SK-N-SH (cell line): ENCODE results near the gene NLGN1. TPM values are rescaled to one million over a fixed set of nuclear protein-coding genes. Genes with fewer than 3 reads are reported as not detected.

Source experiments
- CTCF ChIA-PET: fragments of 300-600, 350-600 bp; formaldehyde crosslinking; extraction: SDS; loops from one replicate; lab custom pipeline; 2021; lab: Yijun Ruan, JAX
- POLR2A ChIA-PET: fragments of 350-600 bp; sonication (Branson Sonifier 250); formaldehyde crosslinking; extraction: SDS; loops from one replicate; lab custom pipeline; 2020; ENCODE audit warnings: antibody characterized with exemption, inconsistent platforms; lab: Yijun Ruan, JAX
- DNase-seq: peaks from one replicate; pipeline ENCODE4 v3.0.0; 2012
- H2AFZ ChIP-seq: fragments of 200-600 bp; sonication (generic); 2 replicates; pipeline ENCODE4 v1.8.1; 2016; ENCODE audit warnings: antibody characterized with exemption, mild to moderate bottlenecking, low read depth
- H3F3A ChIP-seq: fragments of 200-600 bp; sonication (generic); replicated peaks from 2 replicates; pipeline ENCODE3; 2016; ENCODE audit warnings: antibody characterized with exemption, mild to moderate bottlenecking; ENCODE audit not compliant: insufficient read depth
- H3K27ac ChIP-seq, 2 experiments: fragments of 200-500 bp in 1 of 2; fragments of 200-600 bp in 1 of 2; sonication (Bioruptor generic) in 1 of 2; sonication (generic), shearing (Covaris generic) in 1 of 2; 2 replicates each; pipeline versions ENCODE4 v1.5.1 to v1.6.1; 2014 to 2016; ENCODE audit warnings: low read depth in 2 of 2, inconsistent platforms in 1 of 2, low read length in 1 of 2, mild to moderate bottlenecking in 1 of 2, mixed read lengths in 1 of 2
- H3K27me3 ChIP-seq: fragments of 200-600 bp; sonication (generic), shearing (Covaris generic); 2 replicates; pipeline ENCODE4 v1.6.1; 2016; ENCODE audit warnings: mixed run types; ENCODE audit not compliant: insufficient read depth
- H3K36me3 ChIP-seq, 2 experiments: fragments of 200-500 bp in 1 of 2; fragments of 200-600 bp in 1 of 2; sonication (Bioruptor generic) in 1 of 2; sonication (generic) in 1 of 2; replicated peaks in 1 of 2; 2 replicates each; pipeline versions ENCODE3 to v1.5.1; 2014 to 2016; ENCODE audit warnings: low read length in 1 of 2, mild to moderate bottlenecking in 1 of 2; ENCODE audit not compliant: insufficient read depth in 2 of 2, control insufficient read depth in 1 of 2
- H3K4me1 ChIP-seq, 2 experiments: fragments of 200-500 bp in 1 of 2; fragments of 200-600 bp in 1 of 2; sonication (Bioruptor generic) in 1 of 2; sonication (generic), shearing (Covaris generic) in 1 of 2; 2 replicates each; pipeline versions ENCODE4 v1.5.1 to v1.6.1; 2014 to 2016; ENCODE audit warnings: low read depth in 1 of 2, low read length in 1 of 2, mixed run types in 1 of 2; ENCODE audit not compliant: insufficient read depth in 2 of 2, control insufficient read depth in 1 of 2
- H3K4me2 ChIP-seq: fragments of 200-600 bp; sonication (generic), shearing (Covaris generic); 2 replicates; pipeline ENCODE4 v1.6.1; 2017; ENCODE audit warnings: mixed run types
- H3K4me3 ChIP-seq, 2 experiments: fragments of 200-500 bp in 1 of 2; fragments of 200-600 bp in 1 of 2; sonication (Bioruptor generic) in 1 of 2; sonication (generic), shearing (Covaris generic) in 1 of 2; 2 replicates each; pipeline versions ENCODE4 v1.5.1 to v1.8.1; 2014 to 2016; ENCODE audit warnings: low read depth in 2 of 2, inconsistent platforms in 1 of 2, low read length in 1 of 2, mild to moderate bottlenecking in 1 of 2, mixed read lengths in 1 of 2, moderate library complexity in 1 of 2
- H3K79me2 ChIP-seq: fragments of 200-600 bp; sonication (generic); 2 replicates; pipeline ENCODE4 v1.8.1; 2017; ENCODE audit warnings: mild to moderate bottlenecking; ENCODE audit not compliant: insufficient read depth
- H3K9ac ChIP-seq: fragments of 200-600 bp; sonication (generic); 2 replicates; pipeline ENCODE4 v1.6.1; 2017; ENCODE audit warnings: mixed run types
- H3K9me2 ChIP-seq: fragments of 200-600 bp; sonication (generic); 2 replicates; pipeline ENCODE4 v1.6.1; 2017; ENCODE audit warnings: mixed run types
- H3K9me3 ChIP-seq: fragments of 200-600 bp; sonication (generic); 2 replicates; pipeline ENCODE4 v1.6.1; 2017; ENCODE audit warnings: mixed run types, mild to moderate bottlenecking, moderate library complexity
- H4K20me1 ChIP-seq: fragments of 200-600 bp; sonication (generic); 2 replicates; pipeline ENCODE4 v1.6.1; 2017; ENCODE audit warnings: mild to moderate bottlenecking, mixed run types; ENCODE audit not compliant: insufficient read depth
- CTCF ChIP-seq: fragments of 200-600 bp; sonication (generic); IDR thresholded peaks from 2 replicates; pipeline ENCODE4 v1.6.1; 2017; ENCODE audit warnings: antibody characterized with exemption, mild to moderate bottlenecking, moderate library complexity
- FOXJ3 ChIP-seq: sonication (generic); formaldehyde crosslinking; IDR thresholded peaks from 2 replicates; pipeline ENCODE4 v1.5.1; 2020; ENCODE audit warnings: mild to moderate bottlenecking, missing genetic modification reagents
- GABPA ChIP-seq: IDR thresholded peaks from 2 replicates; pipeline ENCODE4 v1.4.0; 2012; ENCODE audit warnings: low read depth, mild to moderate bottlenecking
- GATA2 ChIP-seq: sonication (generic); formaldehyde crosslinking; IDR thresholded peaks from 2 replicates; pipeline ENCODE4 v1.5.0; 2020; ENCODE audit warnings: mild to moderate bottlenecking, missing genetic modification reagents
- JUND ChIP-seq: IDR thresholded peaks from 2 replicates; pipeline ENCODE4 v1.4.0; 2012
- MEF2A ChIP-seq: IDR thresholded peaks from 2 replicates; pipeline ENCODE4 v1.4.0; 2012; ENCODE audit warnings: low read depth, borderline replicate concordance
- NFIC ChIP-seq: IDR thresholded peaks from 2 replicates; pipeline ENCODE4 v1.4.0; 2012; ENCODE audit warnings: borderline replicate concordance
- POLR2AphosphoS5 ChIP-seq: IDR thresholded peaks from 2 replicates; pipeline ENCODE4 v1.6.1; 2012; ENCODE audit warnings: low read depth, low read length
- RAD21 ChIP-seq: IDR thresholded peaks from 2 replicates; pipeline ENCODE4 v1.6.1; 2012; ENCODE audit warnings: mild to moderate bottlenecking, low read length
- RCOR1 ChIP-seq: fragments of 150-350 bp; IDR thresholded peaks from 2 replicates; pipeline ENCODE4 v1.6.1; 2017; ENCODE audit warnings: antibody characterized with exemption, low read length
- REST ChIP-seq: IDR thresholded peaks from 2 replicates; pipeline ENCODE4 v1.6.1; 2012; ENCODE audit warnings: mild to moderate bottlenecking, low read depth, low read length, moderate library complexity
- SIN3A ChIP-seq: IDR thresholded peaks from 2 replicates; pipeline ENCODE4 v1.6.1; 2012; ENCODE audit warnings: low read depth, mild to moderate bottlenecking, low read length, moderate library complexity, borderline replicate concordance
- TAF1 ChIP-seq: IDR thresholded peaks from 2 replicates; pipeline ENCODE4 v1.6.1; 2012; ENCODE audit warnings: low read depth, mild to moderate bottlenecking, low read length, moderate library complexity, borderline replicate concordance
- TCF12 ChIP-seq: IDR thresholded peaks from 2 replicates; pipeline ENCODE4 v1.4.0; 2012
- TEAD4 ChIP-seq: IDR thresholded peaks from 2 replicates; pipeline ENCODE4 v1.4.0; 2012; ENCODE audit warnings: mild to moderate bottlenecking, borderline replicate concordance; ENCODE audit not compliant: insufficient read depth
- YY1 ChIP-seq: IDR thresholded peaks from 2 replicates; pipeline ENCODE4 v1.4.0; 2012; ENCODE audit warnings: low read depth, mild to moderate bottlenecking
- ZBTB33 ChIP-seq: IDR thresholded peaks from 2 replicates; pipeline ENCODE4 v1.4.0; 2012; ENCODE audit warnings: low read depth, borderline replicate concordance
- WGBS: methylation state at CpG from one replicate; pipeline ENCODE4 v1.1.6; 2017; ENCODE audit warnings: low lambda C conversion rate; 5-methylcytosine and 5-hydroxymethylcytosine counted together
- polyA plus RNA-seq, 3 experiments: library from polyadenylated mRNA; depleted of rRNA; stranded (reverse); fragments of >200 nt; gene quantifications; 2 replicates each; pipeline ENCODE4 v1.2.3, GENCODE V29; 2012
- TF ChIP-seq, protein P1 (sequence below): IDR thresholded peaks from 2 replicates; pipeline ENCODE4; 2012
- TF ChIP-seq, protein P2 (sequence below): IDR thresholded peaks from 2 replicates; pipeline ENCODE4 v1.4.0; 2012; ENCODE audit warnings: low read depth
- TF ChIP-seq, protein P3 (sequence below): IDR thresholded peaks from 2 replicates; pipeline ENCODE4 v1.4.0; 2012; ENCODE audit warnings: low read depth, borderline replicate concordance

NLGN1 gene
- polyA plus RNA-seq, 1 of the 3 experiments (the other 2 are of a cell fraction) = 1.5 TPM

GRCh38 chr3:174317005-174317404 is 919.5 kb downstream of the NLGN1 start:
- Histone ChIP-seq H3K27ac (no peak overlapping the region), H3K4me2 (no peak overlapping the region), H3K9me3 (peaks cover 18% of the 10 kb centered on the region), H3K4me3 (no peak overlapping the region), H3K36me3 (peaks cover 0 to 6% of the 10 kb centered on the region in 2 experiments), H2AFZ (no peak overlapping the region), H3K9me2 (no peaks in the 10 kb centered on the region), H3K27me3 (no peaks in the 10 kb centered on the region), H3F3A (no peaks in the 10 kb centered on the region), H3K4me1 (no peaks in the 10 kb centered on the region), H3K9ac (no peak overlapping the region), H3K79me2 (no peaks in the 10 kb centered on the region), H4K20me1 (no peaks in the 10 kb centered on the region)
- 90% methylated on average over 1 of the region's 1 CpG for WGBS
- TF ChIP-seq GABPA = no peak
- TF ChIP-seq, protein P1, sequence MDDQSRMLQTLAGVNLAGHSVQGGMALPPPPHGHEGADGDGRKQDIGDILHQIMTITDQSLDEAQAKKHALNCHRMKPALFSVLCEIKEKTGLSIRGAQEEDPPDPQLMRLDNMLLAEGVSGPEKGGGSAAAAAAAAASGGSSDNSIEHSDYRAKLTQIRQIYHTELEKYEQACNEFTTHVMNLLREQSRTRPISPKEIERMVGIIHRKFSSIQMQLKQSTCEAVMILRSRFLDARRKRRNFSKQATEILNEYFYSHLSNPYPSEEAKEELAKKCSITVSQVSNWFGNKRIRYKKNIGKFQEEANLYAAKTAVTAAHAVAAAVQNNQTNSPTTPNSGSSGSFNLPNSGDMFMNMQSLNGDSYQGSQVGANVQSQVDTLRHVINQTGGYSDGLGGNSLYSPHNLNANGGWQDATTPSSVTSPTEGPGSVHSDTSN = no peak
- no peak for TF ChIP-seq MEF2A
- no peak for TF ChIP-seq GATA2
- no peak for TF ChIP-seq YY1
- TF ChIP-seq, protein P2, sequence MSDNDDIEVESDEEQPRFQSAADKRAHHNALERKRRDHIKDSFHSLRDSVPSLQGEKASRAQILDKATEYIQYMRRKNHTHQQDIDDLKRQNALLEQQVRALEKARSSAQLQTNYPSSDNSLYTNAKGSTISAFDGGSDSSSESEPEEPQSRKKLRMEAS = no peak
- TF ChIP-seq REST = no peak
- TF ChIP-seq TCF12 = no peak
- no peak for TF ChIP-seq SIN3A
- TF ChIP-seq, protein P3, sequence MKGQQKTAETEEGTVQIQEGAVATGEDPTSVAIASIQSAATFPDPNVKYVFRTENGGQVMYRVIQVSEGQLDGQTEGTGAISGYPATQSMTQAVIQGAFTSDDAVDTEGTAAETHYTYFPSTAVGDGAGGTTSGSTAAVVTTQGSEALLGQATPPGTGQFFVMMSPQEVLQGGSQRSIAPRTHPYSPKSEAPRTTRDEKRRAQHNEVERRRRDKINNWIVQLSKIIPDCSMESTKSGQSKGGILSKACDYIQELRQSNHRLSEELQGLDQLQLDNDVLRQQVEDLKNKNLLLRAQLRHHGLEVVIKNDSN = no peak
- no peak for TF ChIP-seq POLR2AphosphoS5
- TF ChIP-seq RAD21 = no peak
- TF ChIP-seq RCOR1 = no peak
- ChIA-PET CTCF (no interaction called here), POLR2A (no interaction called here)
- no peak for DNase-seq

DNA sequence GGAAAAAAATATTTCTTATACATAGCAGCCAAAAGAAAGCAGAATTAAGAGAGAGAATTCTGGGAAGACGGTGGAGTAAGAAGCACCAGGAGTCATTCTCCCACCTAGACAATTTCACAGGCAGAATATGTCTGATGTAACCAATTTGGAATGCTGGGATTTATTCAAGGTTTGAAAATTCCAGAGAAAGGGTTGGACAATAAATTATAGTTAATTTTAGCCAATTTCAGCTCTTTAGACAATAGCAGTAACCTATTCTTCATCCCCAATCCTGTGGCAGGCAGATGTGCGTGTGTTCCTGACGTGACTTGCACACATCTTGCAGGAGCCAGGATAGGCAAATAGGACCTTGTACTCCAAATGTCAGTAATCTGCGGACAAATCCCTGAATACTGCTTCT is 920.6 kb downstream of the NLGN1 start:
- H3K9ac ChIP-seq = no peak overlapping the region
- no peak overlapping the region for H3K4me2 ChIP-seq
- H3K4me1 ChIP-seq = no peaks in the 10 kb centered on the region
- no peaks in the 10 kb centered on the region for H3F3A ChIP-seq
- no peak overlapping the region for H3K4me3 ChIP-seq
- H3K9me3 ChIP-seq = peaks cover 18% of the 10 kb centered on the region
- ChIA-PET POLR2A (no interaction called here), CTCF (no interaction called here)
- no peak for DNase-seq
- 85% methylated on average over 4 of the region's 4 CpGs for WGBS
- H4K20me1 ChIP-seq = no peaks in the 10 kb centered on the region
- peaks cover 0 to 6% of the 10 kb centered on the region in 2 experiments for H3K36me3 ChIP-seq
- H3K27ac ChIP-seq = no peak overlapping the region
- H2AFZ ChIP-seq = no peak overlapping the region
- no peaks in the 10 kb centered on the region for H3K79me2 ChIP-seq
- H3K27me3 ChIP-seq = no peaks in the 10 kb centered on the region
- no peaks in the 10 kb centered on the region for H3K9me2 ChIP-seq
- TF ChIP-seq NFIC (no peak), FOXJ3 (CRISPR knock-in tag) (no peak), JUND (no peak), RAD21 (no peak), TEAD4 (no peak), RCOR1 (no peak), TAF1 (no peak), CTCF (no peak), POLR2AphosphoS5 (no peak), SIN3A (no peak), ZBTB33 (no peak)
